T-helper 17 cell (primary cell): ENCODE measurements around the gene SSBP4. TPM values are rescaled to one million over a fixed set of nuclear protein-coding genes. Genes with fewer than 3 reads are reported as not detected.

ENCODE experiments used
- ATAC-seq: fragments of 150-1000 bp; cut with Tn5 transposase; 2 replicates; pipeline ENCODE4 v1.10.0; 2021; ENCODE audit warnings: mild to moderate bottlenecking, moderate library complexity
- DNase-seq, 3 donors: peaks; one replicate each; pipeline versions ENCODE4 v3.0.0 to v3.0.0-alpha.2; 2020 to 2021
- H3K9me3 ChIP-seq: one replicate; pipeline ENCODE4 v1.7.0; 2013; ENCODE audit warnings: low read length, mild to moderate bottlenecking; ENCODE audit not compliant: control insufficient read depth, poor library complexity, severe bottlenecking
- H3K27ac Mint-ChIP-seq: one replicate; pipeline ENCODE4 v1.8.0; 2022; ENCODE audit warnings: mild to moderate bottlenecking, moderate library complexity, mixed read lengths
- H3K27me3 Mint-ChIP-seq: one replicate; pipeline ENCODE4 v1.8.0; 2022; ENCODE audit warnings: mixed read lengths
- H3K36me3 Mint-ChIP-seq: one replicate; pipeline ENCODE4 v1.8.0; 2022; ENCODE audit warnings: low read depth, mixed read lengths
- H3K4me1 Mint-ChIP-seq: one replicate; pipeline ENCODE4 v1.8.0; 2022; ENCODE audit warnings: mild to moderate bottlenecking, mixed read lengths
- H3K4me3 Mint-ChIP-seq: one replicate; pipeline ENCODE4 v1.8.0; 2022; ENCODE audit warnings: mild to moderate bottlenecking, moderate library complexity, mixed read lengths
- total RNA-seq, 4 donors: library from RNA in 2 of 4; stranded (reverse) in 2 of 4; gene quantifications; one replicate each; pipeline ENCODE4 v1.2.3 and lab custom pipeline; 2022 to 2026

The SSBP4 gene
- total RNA-seq, 2 donors from 2014 or later, result 112 to 113 TPM

DNA sequence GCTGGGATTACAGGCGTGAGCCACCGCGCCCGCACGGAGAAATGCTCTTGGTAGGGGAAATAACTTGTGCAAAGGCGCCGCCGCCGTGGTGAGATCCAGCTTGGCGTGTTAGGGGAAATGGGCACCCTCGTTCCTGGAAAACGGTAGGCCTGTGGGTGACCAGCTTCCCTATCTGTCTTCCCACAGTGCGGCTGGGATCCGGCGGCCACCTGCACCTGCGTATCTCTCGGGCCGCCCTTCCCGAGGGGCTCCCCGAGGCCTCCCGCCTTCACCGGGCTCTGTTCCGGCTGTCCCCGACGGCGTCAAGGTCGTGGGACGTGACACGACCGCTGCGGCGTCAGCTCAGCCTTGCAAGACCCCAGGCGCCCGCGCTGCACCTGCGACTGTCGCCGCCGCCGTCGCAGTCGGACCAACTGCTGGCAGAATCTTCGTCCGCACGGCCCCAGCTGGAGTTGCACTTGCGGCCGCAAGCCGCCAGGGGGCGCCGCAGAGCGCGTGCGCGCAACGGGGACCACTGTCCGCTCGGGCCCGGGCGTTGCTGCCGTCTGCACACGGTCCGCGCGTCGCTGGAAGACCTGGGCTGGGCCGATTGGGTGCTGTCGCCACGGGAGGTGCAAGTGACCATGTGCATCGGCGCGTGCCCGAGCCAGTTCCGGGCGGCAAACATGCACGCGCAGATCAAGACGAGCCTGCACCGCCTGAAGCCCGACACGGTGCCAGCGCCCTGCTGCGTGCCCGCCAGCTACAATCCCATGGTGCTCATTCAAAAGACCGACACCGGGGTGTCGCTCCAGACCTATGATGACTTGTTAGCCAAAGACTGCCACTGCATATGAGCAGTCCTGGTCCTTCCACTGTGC lies 30.9 kb upstream of the SSBP4 start:
- Mint-ChIP-seq H3K4me3 (peak overlapping the region; percentile 81), H3K27me3 (peaks cover 43% of the 10 kb centered on the region), H3K27ac (peak overlapping the region; percentile 53), H3K4me1 (peaks cover 9% of the 10 kb centered on the region), H3K36me3 (no peaks in the 10 kb centered on the region)
- no peaks in the 10 kb centered on the region for H3K9me3 ChIP-seq
- DNase-seq (peak; percentile 70 to 73 (median 71)), ATAC-seq (peak; percentile 92)

GRCh38 chr19:18388960-18389725 lies 30.1 kb upstream of the SSBP4 start:
- Mint-ChIP-seq H3K27me3 (peaks cover 41% of the 10 kb centered on the region), H3K4me3 (peak overlapping the region; percentile 81), H3K36me3 (no peaks in the 10 kb centered on the region), H3K27ac (peak overlapping the region; percentile 43), H3K4me1 (peaks cover 9% of the 10 kb centered on the region)
- ATAC-seq (no peak), DNase-seq (no peak)
- no peaks in the 10 kb centered on the region for H3K9me3 ChIP-seq

GRCh38 chr19:18389726-18390064 lies 29.5 kb upstream of the SSBP4 start:
- H3K4me1 Mint-ChIP-seq, result peaks cover 9% of the 10 kb centered on the region
- peak overlapping the region; percentile 70 for H3K4me3 Mint-ChIP-seq
- ATAC-seq (no peak), DNase-seq (no peak)
- H3K27me3 Mint-ChIP-seq, result peaks cover 37% of the 10 kb centered on the region
- H3K27ac Mint-ChIP-seq, result peak overlapping the region; percentile 43
- no peaks in the 10 kb centered on the region for H3K36me3 Mint-ChIP-seq
- no peaks in the 10 kb centered on the region for H3K9me3 ChIP-seq

DNA sequence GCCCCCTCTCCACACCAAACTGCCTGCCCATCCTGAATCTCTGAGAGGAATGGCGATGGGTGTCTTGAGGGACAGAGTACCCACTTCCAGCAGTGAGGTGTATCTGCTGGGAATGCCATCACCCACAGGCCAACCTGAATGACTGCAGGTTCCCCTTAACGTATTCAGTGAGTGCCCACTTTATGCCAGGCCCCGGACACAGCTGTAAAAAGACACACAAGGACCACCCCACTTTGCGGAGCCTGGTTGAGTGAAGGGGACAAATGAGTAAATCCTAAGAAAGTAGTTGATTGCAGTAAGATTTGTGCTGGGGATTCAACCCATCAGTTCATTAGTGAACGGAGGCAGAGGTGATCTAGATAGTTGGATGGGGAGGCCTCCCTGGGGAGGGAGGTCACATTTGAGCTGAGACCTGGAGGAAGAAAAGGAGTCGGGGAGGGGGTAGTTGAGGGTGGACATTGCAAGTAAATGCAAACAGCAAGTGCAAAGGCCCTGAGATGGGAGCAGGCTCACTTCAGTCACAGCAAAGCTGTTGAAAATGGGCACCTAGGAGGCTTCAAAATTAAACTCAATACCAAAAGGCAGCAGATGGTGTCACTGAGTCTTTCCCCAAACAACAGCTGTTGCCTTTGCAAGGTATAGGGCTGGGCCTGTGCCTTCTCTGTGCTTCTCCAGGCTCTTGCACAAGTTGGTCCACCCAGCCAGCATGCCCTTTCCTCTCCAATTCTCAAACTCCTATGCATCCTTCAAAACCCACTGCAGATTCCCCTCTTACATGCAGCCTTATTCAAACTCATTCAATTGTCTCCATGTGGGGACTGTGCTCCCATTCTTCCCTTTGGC lies 28.9 kb upstream of the SSBP4 start:
- Mint-ChIP-seq H3K27me3 (peaks cover 32% of the 10 kb centered on the region), H3K4me1 (peaks cover 9% of the 10 kb centered on the region), H3K4me3 (peak overlapping the region; percentile 63), H3K27ac (no peak overlapping the region), H3K36me3 (no peaks in the 10 kb centered on the region)
- no peaks in the 10 kb centered on the region for H3K9me3 ChIP-seq
- ATAC-seq, result no peak
- no peak for DNase-seq

DNA sequence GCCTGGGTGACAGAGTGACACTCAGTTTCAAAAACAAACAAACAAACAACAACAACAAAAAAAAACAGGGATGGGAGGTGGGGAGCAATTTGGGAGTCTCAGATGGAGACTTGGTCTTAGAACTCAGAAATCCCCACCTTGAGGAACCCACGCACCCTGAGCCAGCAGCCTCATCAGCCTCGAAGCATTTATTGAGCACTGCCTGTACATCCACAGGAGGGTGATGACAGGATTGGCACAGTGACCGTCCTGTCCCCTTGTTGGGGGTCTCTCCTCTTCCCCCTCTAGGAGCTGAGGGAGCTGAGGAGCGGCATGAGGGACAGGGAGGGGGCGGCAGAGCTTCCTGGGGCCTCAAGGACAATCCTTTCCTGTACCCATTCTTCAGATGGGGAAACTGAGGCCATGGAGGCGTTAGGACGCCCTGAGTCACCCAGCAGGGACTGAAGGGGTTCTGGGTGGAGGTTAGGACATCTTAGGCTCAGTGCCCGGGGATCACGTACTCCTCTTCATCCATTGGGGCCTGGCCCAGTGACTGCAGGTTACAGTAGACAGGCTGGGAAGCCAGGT lies 27.6 kb upstream of the SSBP4 start:
- H3K27ac Mint-ChIP-seq, result no peak overlapping the region
- peaks cover 32% of the 10 kb centered on the region for H3K27me3 Mint-ChIP-seq
- no peak overlapping the region for H3K4me3 Mint-ChIP-seq
- H3K9me3 ChIP-seq, result no peaks in the 10 kb centered on the region
- DNase-seq (no peak), ATAC-seq (no peak)
- H3K4me1 Mint-ChIP-seq, result peaks cover 9% of the 10 kb centered on the region
- H3K36me3 Mint-ChIP-seq, result no peaks in the 10 kb centered on the region

DNA sequence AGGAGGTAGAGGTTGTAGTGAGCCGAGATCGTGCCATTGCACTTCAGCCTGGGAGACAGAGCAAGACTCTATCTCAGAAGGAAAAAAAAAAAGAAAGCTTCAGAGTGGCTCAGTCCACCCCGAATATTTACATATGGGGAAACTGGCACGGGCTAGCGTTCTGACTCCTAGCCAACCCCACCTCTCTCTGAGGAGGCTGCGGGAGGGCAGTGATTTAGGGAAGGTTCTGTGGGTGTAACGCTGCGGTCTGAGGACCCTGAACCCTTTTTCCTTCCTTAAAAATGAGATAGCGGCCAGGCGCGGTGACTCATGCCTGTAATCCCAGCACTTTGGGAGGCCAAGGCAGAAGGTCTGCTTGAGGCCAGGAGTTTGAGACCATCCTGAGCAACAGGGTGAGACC lies 26.8 kb upstream of the SSBP4 start:
- Mint-ChIP-seq H3K4me3 (no peak overlapping the region), H3K27me3 (peaks cover 31% of the 10 kb centered on the region), H3K27ac (no peak overlapping the region), H3K36me3 (no peaks in the 10 kb centered on the region), H3K4me1 (peaks cover 9% of the 10 kb centered on the region)
- H3K9me3 ChIP-seq, result no peaks in the 10 kb centered on the region
- ATAC-seq, result no peak
- DNase-seq, result no peak

DNA sequence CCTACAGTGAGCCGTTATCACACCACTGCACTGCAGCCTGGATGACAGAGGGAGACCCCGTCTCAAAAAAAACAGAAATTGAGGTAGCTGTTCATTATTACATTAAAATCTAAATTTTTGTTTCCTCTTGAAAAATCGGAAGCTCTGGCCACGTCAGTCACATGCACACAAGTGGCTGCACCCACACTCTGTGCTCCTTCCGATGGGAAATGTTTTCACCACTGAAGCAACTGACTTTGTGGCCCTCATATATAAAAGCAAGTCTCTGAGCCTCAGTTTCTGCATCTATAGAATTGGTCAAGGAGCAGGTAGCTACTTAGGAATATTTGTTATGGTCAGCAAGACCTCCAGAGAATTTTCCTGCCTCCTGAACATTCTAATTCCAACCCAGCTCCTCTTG lies 26.3 kb upstream of the SSBP4 start:
- ATAC-seq (no peak), DNase-seq (no peak)
- H3K27ac Mint-ChIP-seq, result no peak overlapping the region
- no peak overlapping the region for H3K4me3 Mint-ChIP-seq
- H3K4me1 Mint-ChIP-seq, result peaks cover 8% of the 10 kb centered on the region
- H3K27me3 Mint-ChIP-seq, result peaks cover 32% of the 10 kb centered on the region
- no peaks in the 10 kb centered on the region for H3K36me3 Mint-ChIP-seq
- H3K9me3 ChIP-seq, result no peaks in the 10 kb centered on the region

GRCh38 chr19:18393836-18394235 lies 25.4 kb upstream of the SSBP4 start:
- Mint-ChIP-seq H3K27me3 (peaks cover 37% of the 10 kb centered on the region), H3K27ac (no peak overlapping the region), H3K4me3 (no peak overlapping the region), H3K36me3 (no peaks in the 10 kb centered on the region), H3K4me1 (peaks cover 3% of the 10 kb centered on the region)
- ATAC-seq (no peak), DNase-seq (no peak)
- no peaks in the 10 kb centered on the region for H3K9me3 ChIP-seq

GRCh38 chr19:18396471-18397241 lies 22.5 kb upstream of the SSBP4 start:
- DNase-seq, result no peak
- ATAC-seq, result no peak
- Mint-ChIP-seq H3K4me1 (peaks cover 4% of the 10 kb centered on the region), H3K27ac (no peak overlapping the region), H3K36me3 (no peaks in the 10 kb centered on the region), H3K27me3 (peaks cover 27% of the 10 kb centered on the region), H3K4me3 (peak overlapping the region; percentile 56)
- no peaks in the 10 kb centered on the region for H3K9me3 ChIP-seq

- Mint-ChIP-seq H3K4me3 (peak within 1 kb of the TSS; percentile 56), H3K27ac (no peak within 1 kb of the TSS), H3K27me3 (peaks cover 30% of the 10 kb centered on the region), H3K36me3 (no peaks in the 10 kb centered on the region), H3K4me1 (peaks cover 6% of the 10 kb centered on the region)
- peak; percentile 77 for ATAC-seq
- DNase-seq, result no peak
- H3K9me3 ChIP-seq, result no peaks in the 10 kb centered on the region
Measured at GRCh38 chr19:18397242-18398202, 21.7 kb upstream of the SSBP4 start, which contains the start of gene LRRC25. Gene LRRC25 (minus strand): TSS chr19:18397622. CDS start chr19:18396963, 659 bp downstream.

GRCh38 chr19:18399008-18399407 lies 20.2 kb upstream of the SSBP4 start:
- H3K27ac Mint-ChIP-seq, result no peak overlapping the region
- no peak for DNase-seq
- no peak overlapping the region for H3K4me3 Mint-ChIP-seq
- no peaks in the 10 kb centered on the region for H3K36me3 Mint-ChIP-seq
- H3K4me1 Mint-ChIP-seq, result peaks cover 6% of the 10 kb centered on the region
- no peak for ATAC-seq
- H3K27me3 Mint-ChIP-seq, result peaks cover 30% of the 10 kb centered on the region
- H3K9me3 ChIP-seq, result no peaks in the 10 kb centered on the region
